ENCODE data around the gene ADGRG6.

The ADGRG6 gene

GRCh38 chr6:142478117-142478516 lies 176.3 kb downstream of the ADGRG6 start:
- H3K4me1 Mint-ChIP-seq, result no peaks in the 10 kb centered on the region
- H3K27ac Mint-ChIP-seq, result no peak overlapping the region
- H3K36me3 Mint-ChIP-seq (ENCODE audit: low read depth), result no peaks in the 10 kb centered on the region
- H3K4me3 Mint-ChIP-seq, result no peak overlapping the region
- no peaks in the 10 kb centered on the region for H3K27me3 Mint-ChIP-seq (ENCODE audit: low read depth, poor library complexity)
- no peak for TF ChIP-seq CTCF (IDR thresholded peaks at IDR 0.05)
- no peak for DNase-seq
- no peaks in the 10 kb centered on the region for H3K9me3 Mint-ChIP-seq

- no peak for TF ChIP-seq CTCF (IDR thresholded peaks at IDR 0.05)
- Mint-ChIP-seq H3K9me3 (no peaks in the 10 kb centered on the region), H3K4me3 (no peak overlapping the region), H3K4me1 (no peaks in the 10 kb centered on the region), H3K27me3 (ENCODE audit: low read depth, poor library complexity) (no peaks in the 10 kb centered on the region), H3K36me3 (ENCODE audit: low read depth) (no peaks in the 10 kb centered on the region), H3K27ac (no peak overlapping the region)
- no peak for DNase-seq
Measured at GRCh38 chr6:142481466-142481865, 179.7 kb downstream of the ADGRG6 start.

GRCh38 chr6:142482249-142482648 lies 180.4 kb downstream of the ADGRG6 start:
- H3K4me1 Mint-ChIP-seq, result peaks cover 7% of the 10 kb centered on the region
- H3K4me3 Mint-ChIP-seq, result no peak overlapping the region
- no peaks in the 10 kb centered on the region for H3K27me3 Mint-ChIP-seq (ENCODE audit: low read depth, poor library complexity)
- DNase-seq, result no peak
- TF ChIP-seq CTCF (IDR thresholded peaks at IDR 0.05), result no peak
- no peaks in the 10 kb centered on the region for H3K9me3 Mint-ChIP-seq
- H3K36me3 Mint-ChIP-seq (ENCODE audit: low read depth), result no peaks in the 10 kb centered on the region
- no peak overlapping the region for H3K27ac Mint-ChIP-seq

GRCh38 chr6:142482974-142483373 lies 181.2 kb downstream of the ADGRG6 start:
- Mint-ChIP-seq H3K27ac (no peak overlapping the region), H3K27me3 (ENCODE audit: low read depth, poor library complexity) (no peaks in the 10 kb centered on the region), H3K9me3 (no peaks in the 10 kb centered on the region)

GRCh38 chr6:142485256-142485655 lies 183.4 kb downstream of the ADGRG6 start:
- H3K27ac Mint-ChIP-seq, result no peak overlapping the region
- no peak for DNase-seq
- no peak for TF ChIP-seq CTCF (IDR thresholded peaks at IDR 0.05)
- no peaks in the 10 kb centered on the region for H3K9me3 Mint-ChIP-seq
- peaks cover 11% of the 10 kb centered on the region for H3K4me1 Mint-ChIP-seq
- no peaks in the 10 kb centered on the region for H3K27me3 Mint-ChIP-seq (ENCODE audit: low read depth, poor library complexity)
- H3K36me3 Mint-ChIP-seq (ENCODE audit: low read depth), result no peaks in the 10 kb centered on the region
- no peak overlapping the region for H3K4me3 Mint-ChIP-seq

More at GRCh38 chr6:142482974-142483373, 181.2 kb downstream of the ADGRG6 start:
- no peak for DNase-seq
- Mint-ChIP-seq H3K36me3 (ENCODE audit: low read depth) (no peaks in the 10 kb centered on the region), H3K4me1 (peaks cover 11% of the 10 kb centered on the region), H3K4me3 (no peak overlapping the region)
- no peak for TF ChIP-seq CTCF (IDR thresholded peaks at IDR 0.05)

- Mint-ChIP-seq H3K36me3 (ENCODE audit: low read depth) (no peaks in the 10 kb centered on the region), H3K27ac (no peak overlapping the region), H3K4me3 (no peak overlapping the region), H3K27me3 (ENCODE audit: low read depth, poor library complexity) (no peaks in the 10 kb centered on the region), H3K9me3 (no peaks in the 10 kb centered on the region), H3K4me1 (peaks cover 11% of the 10 kb centered on the region)
- no peak for DNase-seq
- TF ChIP-seq CTCF (IDR thresholded peaks at IDR 0.05), result no peak
Measured at GRCh38 chr6:142489722-142490610, 188.2 kb downstream of the ADGRG6 start.
